Left cardiac atrium (tissue), 4 donors: ENCODE data around the gene FERD3L. TPM values are rescaled to one million over a fixed set of nuclear protein-coding genes. Genes with fewer than 3 reads are reported as not detected.

Experiments
- ATAC-seq, 2 donors: fragments of 200-7000 bp; cut with Tn5 transposase; one replicate each; pipeline ENCODE4 v1.9.1; 2020; ENCODE audit warnings: mild to moderate bottlenecking in 2 of 2, moderate library complexity in 2 of 2
- DNase-seq: peaks from one replicate; pipeline ENCODE4 v3.0.0-alpha.2; 2020
- intact Hi-C, 2 donors: fragments of 100-400 bp; cut with DNase I; formaldehyde crosslinking; loops; one replicate each; pipeline versions ENCODE4 v1.14.1 to v1.15.1; 2022 to 2023
- total RNA-seq, 2 donors: library from RNA; stranded (reverse); fragmentation: NEBNext Ultra II Directional; extraction: Animal tissue kit (Norgen Biotek cat#: 25700); gene quantifications; one replicate each; pipeline ENCODE4 v1.2.1, GENCODE V29; 2021
- donor health status: DM: no; HTN: yes; CAD: no.
- donor health status: DM: no; HTN: yes; CAD: no; lungs with severe emphysema.
- donor health status: DM: yes; HTN: yes; CAD: no.
- donor health status: Dilated cardiomyopathy.

The FERD3L gene
- total RNA-seq, 2 donors from 2014 or later = not detected

DNA sequence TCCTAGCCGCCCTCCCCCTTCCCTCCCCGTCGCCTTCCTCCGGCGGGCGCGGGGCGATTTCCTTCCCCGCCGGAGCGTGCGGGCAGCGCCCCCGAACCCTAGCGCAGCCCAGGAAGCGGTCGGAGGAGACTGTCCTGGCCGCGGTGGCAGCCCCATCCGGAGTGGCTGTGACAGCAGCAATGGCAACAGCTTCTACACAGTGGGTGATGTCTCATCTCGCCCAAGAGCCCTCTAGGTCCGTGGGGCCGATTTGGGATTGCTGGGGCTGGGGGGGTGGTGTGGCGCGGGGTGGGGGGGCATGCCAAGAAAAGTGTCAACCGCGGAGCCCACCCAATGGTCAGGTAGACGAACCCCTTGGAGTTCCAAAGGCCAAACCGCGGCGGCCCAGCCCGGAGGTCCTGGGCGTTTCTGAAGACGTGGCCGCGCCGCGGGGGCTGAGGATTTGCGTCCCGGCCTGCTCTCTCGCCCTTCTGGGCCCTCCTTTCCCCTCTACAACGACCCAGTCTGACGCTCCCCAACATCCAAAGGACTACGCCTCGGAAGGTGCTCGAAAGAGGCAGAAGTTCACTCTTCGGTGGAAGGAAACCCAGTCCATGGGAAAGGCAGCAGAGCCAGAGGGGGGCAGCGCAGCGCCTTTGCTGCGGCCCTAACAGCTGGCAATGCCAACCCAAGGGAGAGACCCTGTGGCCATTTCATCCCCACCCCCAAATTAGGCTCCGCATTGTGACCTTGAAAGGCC lies 27.2 kb downstream of the FERD3L start:
- intact Hi-C loops = no loop called here
- peak; percentile 44 to 45 for ATAC-seq
- DNase-seq = peak; percentile 33

DNA sequence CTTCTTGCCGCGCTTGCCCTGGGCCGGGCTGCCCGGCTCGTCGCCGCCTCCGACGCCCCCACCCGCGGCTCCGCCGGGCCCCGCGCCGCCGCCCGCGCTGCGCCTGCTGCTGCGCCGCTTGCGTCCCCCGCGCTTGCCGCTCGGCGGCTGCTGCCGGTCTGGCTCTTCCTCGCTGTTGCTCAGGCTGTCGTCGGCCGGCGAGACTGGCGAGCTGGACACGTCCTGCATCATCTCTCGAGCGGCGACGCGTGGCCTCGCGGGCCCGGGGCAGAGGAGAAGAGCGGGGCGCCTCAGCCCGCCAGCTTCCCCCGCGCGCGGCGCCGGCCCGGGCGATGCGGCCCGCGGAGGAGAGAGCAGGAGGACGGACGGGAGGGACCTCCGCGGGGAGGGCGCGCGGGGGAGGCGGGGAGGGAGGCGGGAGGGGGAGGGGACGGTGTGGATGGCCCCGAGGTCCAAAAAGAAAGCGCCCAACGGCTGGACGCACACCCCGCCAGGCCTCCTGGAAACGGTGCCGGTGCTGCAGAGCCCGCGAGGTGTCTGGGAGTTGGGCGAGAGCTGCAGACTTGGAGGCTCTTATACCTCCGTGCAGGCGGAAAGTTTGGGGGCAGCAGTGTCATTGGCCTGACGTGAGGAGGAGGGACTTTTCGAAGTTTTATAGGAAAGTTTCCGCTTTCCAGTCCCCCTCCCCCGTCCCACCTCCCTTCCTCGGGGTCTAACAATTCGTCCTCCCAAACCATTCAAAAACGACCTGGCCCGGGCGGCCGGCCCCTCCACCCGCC lies 27.9 kb downstream of the FERD3L start, which contains the start of gene TWIST1:
Gene TWIST1 (minus strand): TSS at position 546 of the 779 bp plus-strand sequence. CDS start 315 bp downstream, at position 231.
- intact Hi-C loops = no loop called here
- DNase-seq = peak; percentile 67

DNA sequence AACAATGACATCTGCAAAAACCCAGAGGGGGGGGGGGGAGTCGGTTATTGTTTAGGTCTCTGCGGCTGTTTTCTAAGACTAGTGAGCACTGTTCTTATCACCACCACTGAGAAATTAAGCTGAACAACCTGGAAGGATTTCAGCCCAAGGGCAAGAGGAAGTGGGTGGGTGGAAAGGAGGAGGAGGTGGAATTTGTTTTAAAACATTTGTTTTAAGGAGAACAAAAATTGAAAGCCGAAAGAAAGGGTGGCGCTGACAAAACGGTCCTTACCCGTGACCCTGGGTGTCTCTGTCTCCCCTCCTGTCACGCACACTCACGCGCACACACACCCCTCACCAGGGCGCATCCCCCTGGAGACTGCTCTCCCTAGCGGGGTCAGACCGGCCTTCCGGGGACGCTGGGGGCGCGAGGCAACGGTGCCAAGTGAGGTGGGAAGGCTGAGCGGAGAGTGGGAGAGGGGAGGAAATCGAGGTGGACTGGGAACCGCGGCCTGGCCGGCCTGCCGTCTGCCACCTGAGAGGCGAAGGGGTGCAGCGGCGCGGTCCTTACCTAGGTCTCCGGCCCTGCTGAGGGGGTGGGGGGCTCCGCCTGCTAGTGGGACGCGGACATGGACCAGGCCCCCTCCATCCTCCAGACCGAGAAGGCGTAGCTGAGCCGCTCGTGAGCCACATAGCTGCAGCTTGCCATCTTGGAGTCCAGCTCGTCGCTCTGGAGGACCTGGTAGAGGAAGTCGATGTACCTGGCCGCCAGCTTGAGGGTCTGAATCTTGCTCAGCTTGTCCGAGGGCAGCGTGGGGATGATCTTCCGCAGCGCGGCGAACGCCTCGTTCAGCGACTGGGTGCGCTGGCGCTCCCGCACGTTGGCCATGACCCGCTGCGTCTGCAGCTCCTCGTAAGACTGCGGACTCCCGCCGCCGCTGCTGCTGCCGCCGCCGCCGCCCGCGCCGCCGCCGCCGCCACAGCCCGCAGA lies 28.8 kb downstream of the FERD3L start:
- intact Hi-C loops = no loop called here
- peak in 1 of 2 donors; percentile 20 for ATAC-seq
- peak; percentile 32 for DNase-seq

More for the DNA sequence above, 27.9 kb downstream of the FERD3L start, which contains the start of gene TWIST1:
- peak; percentile 80 to 86 for ATAC-seq

DNA sequence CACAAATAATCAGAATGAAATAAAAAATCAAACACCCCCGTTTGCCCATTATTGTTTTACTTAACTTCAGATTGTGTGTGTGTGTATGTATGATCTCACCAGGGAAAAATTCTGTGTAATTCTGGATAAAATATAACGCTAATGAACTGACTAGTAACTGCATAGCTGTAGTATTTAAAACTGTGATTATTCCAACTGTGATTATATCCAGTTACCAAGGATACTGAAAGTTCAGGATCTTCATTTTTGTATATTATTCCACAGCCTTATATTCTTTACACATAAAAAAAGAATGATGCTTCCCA lies 30.7 kb downstream of the FERD3L start:
- no peak for DNase-seq
- ATAC-seq = no peak
- intact Hi-C loops = no loop called here

DNA sequence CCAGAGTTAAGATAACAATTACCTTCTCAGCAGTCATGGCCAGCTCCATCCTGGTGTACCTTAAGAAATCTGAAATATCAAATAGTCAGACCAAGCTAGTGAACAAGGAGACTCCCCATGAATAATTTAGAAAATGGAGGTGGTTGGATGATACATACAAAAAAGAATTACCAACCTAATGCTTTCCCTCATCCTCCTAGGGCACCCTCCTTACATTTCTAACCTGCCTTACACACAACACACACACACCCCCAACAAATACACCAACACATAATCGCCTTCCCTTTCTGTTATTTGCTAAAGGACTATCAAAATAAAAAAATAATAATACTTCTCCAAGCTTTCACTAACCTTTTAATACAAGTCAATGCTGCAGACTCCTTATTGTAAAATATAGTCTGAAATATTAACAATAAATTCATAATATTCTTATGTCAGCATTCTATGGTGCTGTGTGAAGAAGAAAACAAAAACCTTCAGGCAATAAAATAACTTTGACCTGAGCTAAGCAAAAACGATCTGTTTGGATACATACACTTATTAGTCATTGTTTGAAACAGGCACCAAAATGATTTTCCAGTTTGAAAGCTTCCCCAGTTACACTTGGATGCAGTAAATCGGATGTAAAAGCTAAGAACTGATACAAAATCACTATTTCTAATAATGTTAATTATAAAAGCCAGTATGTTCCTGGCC lies 31.2 kb downstream of the FERD3L start:
- DNase-seq (no peak), ATAC-seq (no peak)
- intact Hi-C loops = no loop called here

DNA sequence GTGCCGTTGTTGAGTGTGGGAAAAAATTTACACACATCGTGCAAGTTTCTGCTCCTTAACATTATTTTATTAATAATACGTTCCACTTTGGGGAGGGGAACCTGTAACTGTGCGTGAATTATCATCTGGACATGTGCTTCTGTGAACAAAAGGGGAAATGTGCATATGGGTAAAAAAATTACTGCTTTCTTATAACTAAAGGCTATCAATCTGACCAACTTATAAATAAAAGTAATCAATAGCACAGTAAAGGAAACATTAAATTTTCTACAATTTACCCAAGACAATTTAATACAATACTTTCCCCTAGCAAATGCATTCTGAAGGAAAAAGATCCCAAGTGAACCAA lies 32.2 kb downstream of the FERD3L start:
- intact Hi-C loops = no loop called here

DNA sequence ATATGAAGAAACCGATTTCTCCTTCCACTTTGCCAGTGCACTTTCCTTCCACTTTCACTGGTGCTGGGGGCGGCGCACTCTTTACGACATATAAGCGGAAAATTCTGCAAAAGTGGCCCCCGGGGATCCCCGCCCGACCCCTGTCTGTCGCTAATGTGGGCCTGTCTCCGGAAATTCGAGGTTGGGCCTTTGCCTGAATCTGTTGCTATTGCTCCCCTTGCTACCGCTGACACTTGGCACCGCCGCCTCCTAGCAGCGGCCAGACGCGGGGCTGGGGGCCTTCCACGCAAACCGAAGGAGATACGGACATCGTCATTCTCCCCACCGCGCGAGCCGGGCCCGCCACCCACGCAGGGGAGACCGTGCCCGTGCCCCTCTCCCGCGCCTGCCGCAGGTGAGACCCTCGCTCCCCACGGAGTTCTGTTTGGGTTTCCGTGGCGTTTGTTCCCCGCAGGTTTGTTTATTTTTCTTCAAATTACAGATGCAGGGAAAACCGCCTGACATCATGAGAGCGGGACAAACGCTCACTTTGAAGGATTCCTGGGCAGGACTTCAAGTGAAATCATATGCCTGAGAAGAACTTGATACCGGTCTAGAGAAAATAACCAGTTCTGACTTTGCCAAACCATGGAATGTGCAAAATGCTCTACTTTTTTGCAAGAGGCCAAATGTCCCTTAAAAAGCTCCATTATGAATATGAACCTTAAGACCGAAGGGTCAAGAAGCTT lies 32.8 kb downstream of the FERD3L start:
- DNase-seq (peak; percentile 39), ATAC-seq (no peak)
- intact Hi-C loops = no loop called here

More for the DNA sequence above, 32.2 kb downstream of the FERD3L start:
- DNase-seq (no peak), ATAC-seq (no peak)

DNA sequence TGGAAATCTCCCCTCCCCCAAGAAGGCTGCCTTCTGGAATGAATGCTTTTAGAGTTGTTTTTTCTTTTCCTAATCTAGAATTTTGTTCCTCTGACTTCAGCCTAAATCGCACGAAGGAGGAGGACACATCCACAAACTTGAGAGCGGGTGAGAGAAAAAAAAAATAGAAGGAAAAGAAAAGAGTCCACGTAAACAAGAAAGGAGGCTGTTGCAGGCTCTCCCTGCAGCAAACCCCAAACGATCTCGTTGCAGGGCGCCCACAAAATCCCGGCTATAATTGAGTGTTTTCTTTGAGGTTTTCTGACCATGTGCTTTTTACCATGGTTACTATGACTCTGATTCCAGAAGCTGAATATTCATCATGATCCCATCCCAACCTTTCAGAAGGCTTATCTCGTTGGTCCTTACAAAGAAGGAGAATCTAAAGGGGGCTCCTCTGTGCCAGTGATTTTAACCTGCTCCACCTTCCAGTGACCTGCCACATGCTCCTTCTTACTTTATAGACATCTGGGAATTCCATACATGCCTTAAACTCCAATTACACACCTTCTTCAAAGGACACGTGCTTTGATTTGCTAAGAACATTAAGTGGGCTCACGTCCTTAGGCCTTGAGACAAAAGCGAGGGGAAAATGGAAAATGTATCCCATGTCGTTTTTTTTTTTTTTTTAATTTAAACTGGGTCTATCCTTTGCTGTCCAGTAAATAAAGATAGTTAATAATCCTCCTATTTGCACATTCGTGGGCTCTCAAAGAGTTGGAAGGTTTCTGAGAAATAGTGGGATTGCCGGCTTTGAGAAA lies 33.5 kb downstream of the FERD3L start:
- intact Hi-C loops = no loop called here
- ATAC-seq (no peak), DNase-seq (no peak)

DNA sequence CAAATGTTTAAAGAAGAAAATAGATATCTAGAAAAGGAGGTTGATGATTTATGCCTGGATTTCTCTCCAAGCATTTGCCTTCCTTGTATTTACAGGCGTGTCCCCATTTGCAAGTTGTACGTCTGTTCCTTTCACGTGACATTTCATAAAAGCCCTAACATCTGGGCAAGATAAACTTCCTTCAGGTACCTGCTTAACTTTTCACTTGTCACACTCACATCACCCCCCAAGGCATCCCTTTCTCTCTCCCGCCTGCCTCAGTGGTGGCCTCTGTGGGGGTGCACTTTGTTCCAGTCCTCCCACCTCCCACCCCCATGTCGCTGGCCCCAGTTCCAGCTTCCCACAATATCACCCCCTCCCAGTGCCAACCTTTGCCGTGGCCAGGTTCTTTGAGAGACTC lies 34.4 kb downstream of the FERD3L start:
- no peak for ATAC-seq
- intact Hi-C loops = no loop called here
- DNase-seq = no peak

DNA sequence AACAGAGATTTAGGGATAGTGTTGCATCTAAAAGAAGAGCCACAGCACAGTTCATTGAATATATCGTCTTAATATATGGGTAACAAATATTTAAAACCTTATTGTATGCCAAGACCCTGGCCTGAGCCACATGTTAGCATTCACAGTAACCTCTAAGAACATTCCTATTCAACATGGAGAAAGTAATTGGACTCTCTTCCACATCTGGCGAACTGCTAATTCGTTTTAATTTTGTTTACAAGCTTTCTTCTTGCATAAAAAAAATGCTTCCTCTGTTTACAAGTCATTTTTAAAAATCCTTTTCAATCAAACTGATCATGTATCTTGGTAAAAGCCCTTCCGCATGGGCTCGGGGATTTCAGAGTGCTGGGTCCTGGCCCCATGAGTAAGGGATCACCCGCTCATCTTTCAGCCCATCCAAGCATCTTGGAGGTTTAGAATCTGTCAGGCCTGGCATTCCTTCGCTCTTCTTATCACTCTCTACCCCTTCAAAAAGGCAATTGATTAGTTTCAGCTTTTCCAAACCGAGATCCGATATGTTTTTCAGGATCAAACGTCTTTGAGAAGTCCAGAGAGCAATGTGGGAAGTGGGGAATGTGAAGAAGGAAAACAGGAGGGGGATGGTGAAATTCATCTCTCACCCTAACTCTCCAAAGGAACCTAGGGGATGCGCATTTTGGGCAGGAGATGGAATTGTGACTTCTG lies 35.0 kb downstream of the FERD3L start:
- ATAC-seq (no peak), DNase-seq (no peak)
- intact Hi-C loops = no loop called here

DNA sequence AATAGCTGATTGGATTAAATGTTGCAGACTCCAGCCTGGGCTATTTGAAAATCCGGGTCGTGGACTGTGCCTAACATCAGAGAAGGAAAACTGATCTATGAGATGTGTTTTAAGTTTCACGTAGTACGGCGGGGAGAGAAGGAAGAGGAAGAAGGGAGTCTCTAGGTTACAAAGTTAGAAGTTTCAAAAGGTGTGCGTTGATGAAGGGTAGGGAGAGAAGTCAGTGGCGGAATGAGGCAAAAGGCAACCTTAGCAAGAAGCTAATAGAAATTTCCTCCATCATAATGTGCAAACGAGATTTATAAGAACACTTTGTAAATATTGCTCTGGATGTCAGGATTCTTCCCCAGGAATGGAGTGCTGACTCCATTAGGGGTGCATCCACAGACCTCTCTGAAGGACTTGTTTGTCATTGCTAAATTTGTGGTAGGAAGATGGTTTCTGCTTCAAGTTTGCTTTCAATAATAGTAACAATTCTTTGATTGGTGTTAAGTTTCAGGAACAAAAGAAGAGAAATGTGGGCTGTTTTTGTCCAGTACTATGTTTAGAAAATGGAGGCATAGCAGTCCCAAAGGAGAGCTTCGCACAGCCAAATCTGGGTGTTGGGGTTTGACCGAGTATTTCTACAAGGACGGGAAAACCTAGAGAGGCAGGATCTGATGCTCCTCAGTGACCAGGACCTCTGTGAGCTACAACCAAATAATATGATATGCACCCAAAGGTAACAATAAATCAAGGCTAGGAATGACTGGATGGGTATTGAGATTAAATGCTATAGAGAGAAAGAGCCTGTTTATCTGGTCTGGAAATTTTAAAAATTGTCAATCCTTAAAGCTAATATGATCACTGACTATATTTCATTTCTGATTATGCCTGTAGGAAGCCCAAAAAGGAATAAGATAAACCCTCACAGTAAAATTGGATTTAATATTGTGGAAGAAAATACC lies 35.9 kb downstream of the FERD3L start:
- no peak for ATAC-seq
- DNase-seq = no peak

DNA sequence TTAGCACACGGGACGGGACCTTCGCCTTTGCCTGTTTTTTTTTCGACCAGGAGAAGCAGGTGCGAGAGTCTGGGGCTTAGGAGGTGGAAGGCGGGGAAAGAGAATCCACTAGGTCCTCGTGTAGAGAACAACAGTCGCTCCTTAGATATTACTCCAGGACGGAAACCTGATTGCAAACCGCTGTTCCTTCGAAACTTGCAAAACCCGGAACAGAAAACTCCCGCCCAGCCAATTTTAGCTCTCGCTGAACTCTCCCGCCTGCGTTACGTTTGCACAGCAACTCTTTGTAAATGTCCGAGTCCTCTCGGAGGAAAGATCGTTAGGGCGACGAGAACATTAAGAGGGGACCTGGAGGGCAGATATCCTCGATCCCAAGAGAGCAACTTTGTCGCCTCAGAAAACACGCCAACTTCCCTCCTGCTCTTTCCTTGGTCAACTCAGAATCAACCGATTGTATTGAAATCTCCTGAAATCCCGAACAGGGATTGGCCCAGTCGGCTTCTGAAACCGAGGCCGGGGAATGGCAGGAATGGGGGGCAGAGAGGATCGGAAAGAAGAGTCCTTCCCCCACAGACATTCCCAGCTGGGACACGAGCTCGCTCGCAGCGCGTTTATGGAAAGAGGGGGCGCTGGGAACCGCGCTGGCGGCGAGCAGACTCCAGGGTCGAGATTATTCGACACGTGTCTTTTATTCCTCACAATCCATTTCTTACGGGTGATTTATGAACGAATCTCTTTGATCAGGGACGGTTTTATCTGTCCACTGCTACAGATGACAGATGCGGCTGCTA lies 37.7 kb downstream of the FERD3L start:
- intact Hi-C loops = no loop called here
- DNase-seq (peak; percentile 47), ATAC-seq (peak; percentile 62 to 80)

More for the DNA sequence above, 35.9 kb downstream of the FERD3L start:
- intact Hi-C loops = no loop called here

DNA sequence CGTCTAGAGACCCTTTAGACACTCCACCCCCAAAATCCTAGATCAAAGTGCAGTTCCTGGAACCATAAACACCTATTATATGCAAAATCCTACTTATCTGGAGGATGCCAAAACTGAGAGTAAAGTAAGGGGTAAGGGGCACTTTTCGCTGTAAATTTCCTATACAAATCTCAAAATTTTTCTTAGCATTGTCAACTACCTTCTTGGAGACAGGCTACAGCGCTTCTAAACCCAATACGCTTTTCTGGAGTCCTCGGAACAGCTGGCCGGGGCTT lies 38.2 kb downstream of the FERD3L start:
- intact Hi-C loops = no loop called here
- ATAC-seq = peak in 1 of 2 donors; percentile 47
- no peak for DNase-seq

DNA sequence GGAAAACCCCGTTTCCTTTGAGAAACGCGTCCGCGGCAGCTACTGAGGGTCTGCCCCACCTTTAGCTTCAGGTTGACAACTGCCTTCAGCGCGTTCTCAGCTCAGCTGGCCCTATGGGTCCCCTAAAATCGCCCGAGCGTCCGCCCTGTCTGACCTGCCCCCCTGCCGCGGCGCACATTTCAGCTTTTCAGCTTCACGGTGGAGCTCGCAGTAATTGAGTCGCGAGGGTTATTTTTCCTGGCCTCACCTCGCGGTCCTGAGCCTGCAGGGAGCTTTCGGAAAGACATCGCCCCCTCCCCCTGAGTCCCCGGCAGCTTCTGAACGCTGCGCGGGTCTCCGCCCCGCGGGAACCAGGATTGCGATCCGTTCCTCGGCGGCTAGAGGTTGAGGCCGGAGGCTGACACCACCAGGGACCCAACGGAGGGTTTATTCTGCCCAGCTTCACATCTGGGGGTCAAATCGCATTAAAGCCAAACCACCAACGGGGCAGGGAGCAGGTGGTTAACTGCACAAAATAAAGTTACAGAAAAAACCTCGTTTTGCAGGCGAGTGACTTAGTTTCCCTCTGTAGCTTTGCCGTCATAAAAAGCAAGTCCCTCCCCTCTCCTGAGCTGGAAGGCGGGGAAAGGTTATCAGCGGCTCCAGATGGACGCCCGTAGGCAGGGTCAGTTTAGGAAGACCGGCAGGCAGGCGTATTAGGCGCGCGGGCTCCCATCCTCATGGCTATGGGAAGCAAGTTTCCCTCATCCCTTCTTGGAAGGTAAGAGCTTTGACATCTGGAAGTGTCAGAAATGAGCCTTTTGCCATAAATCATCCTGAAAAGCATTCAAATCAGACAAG lies 38.8 kb downstream of the FERD3L start:
- ATAC-seq (peak; percentile 36 to 79), DNase-seq (peak; percentile 31)
- intact Hi-C loops = no loop called here
